MM.1S (cell line): ENCODE data around the gene STX10.

Experiments
- CTCF ChIP-seq: fragments of 300-600 bp; sonication (generic); IDR thresholded peaks from 2 replicates; pipeline ENCODE4 v1.5.1; 2016; ENCODE audit warnings: antibody characterized with exemption, low read length, mixed read lengths
- EZH2 ChIP-seq: fragments of 300-600 bp; sonication (generic); optimal IDR thresholded peaks from 2 replicates; pipeline ENCODE3; 2017; ENCODE audit warnings: low read depth, mild to moderate bottlenecking, antibody characterized with exemption, low read length, mixed read lengths

DNA sequence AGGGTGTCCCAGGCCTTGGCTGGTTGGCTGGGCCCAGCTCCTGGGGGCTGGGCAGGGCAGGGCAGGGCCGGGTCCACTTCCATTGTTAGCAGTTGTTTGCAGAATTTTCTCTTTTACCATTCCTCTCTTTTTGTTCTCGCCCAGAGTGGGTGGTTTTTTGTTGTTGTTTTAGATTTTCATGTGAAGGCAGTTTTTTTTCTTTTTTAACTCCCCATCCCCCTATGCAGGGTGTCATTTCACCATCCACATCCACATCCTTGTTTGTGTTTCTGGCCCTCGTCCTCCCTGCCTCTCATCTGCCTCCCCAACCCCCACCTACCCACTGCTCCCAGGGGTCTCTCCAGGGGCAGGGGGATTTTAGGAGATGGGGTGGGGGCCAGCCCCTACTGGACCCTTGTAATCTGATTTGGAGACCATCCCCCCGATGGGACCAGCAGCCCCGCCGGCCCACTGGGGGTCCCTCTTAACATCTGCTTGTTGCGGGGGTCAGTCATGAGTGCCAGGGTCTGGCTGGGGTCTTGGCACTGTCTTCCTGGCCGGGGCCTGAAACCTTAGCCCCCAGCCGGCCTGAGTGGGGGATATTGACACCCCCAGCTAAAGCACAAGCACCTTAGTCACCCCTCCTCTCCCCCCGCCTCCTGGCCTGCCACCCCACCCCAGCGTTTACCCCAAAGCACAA, 10.4 kb downstream of the STX10 start:
- no peak for TF ChIP-seq CTCF
- no peak for TF ChIP-seq EZH2
